Caki2 (cell line): ENCODE results near the gene PLPP2. TPM values are rescaled to one million over a fixed set of nuclear protein-coding genes. Genes with fewer than 3 reads are reported as not detected.

Source experiments
- DNase-seq: peaks from one replicate; pipeline ENCODE4 v3.0.0-alpha.2; 2015; ENCODE audit warnings: low read depth
- in situ Hi-C: cut with HindIII; loops from 2 replicates; pipeline ENCODE4 v1.10.0; 2016; ENCODE audit warnings: low sequenced_read_pairs, low pct_unique_long_range_greater_than_20kb, mixed read lengths
- total RNA-seq: library from RNA; depleted of rRNA; stranded (reverse); fragments of >200 nt; shearing (Covaris generic); gene quantifications from 2 replicates; pipeline ENCODE4 v1.2.3, GENCODE V29; 2014; ENCODE audit warnings: low replicate concordance; rRNA removed

PLPP2 gene
- 128 and 155 TPM in 2 replicates for total RNA-seq

DNA sequence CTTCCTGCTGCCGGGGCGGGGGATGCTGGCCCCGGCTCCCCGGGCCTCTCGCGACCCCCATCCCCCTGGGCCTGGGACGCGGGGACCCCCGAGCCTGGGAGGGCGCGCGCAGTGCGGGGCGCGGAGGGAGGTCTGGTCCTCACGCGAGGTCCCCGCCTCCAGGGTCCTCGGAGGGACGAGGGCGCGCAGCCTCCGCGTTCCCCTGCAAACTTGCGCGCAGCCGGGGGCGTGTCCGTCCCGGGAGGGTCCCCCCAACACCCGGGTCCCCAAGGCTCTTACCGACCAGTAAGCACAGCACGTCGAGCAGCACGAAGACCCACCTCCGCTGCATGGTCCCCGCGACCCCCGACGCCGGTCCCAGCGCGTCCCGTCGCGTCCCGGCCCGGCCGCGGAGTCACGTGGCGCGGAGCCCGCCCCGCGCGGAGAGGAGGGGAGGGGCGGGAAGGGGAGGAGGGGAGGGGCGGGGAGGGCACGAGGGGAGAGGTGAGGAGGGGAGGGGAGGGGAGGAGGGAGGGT is at the start of gene PLPP2:
Gene PLPP2 (minus strand): TSS at position 398 of the 516 bp plus-strand sequence. CDS start 67 bp downstream, at position 331.
- peak; percentile 67 for DNase-seq
- in situ Hi-C loops: no loop called here

- in situ Hi-C loops: no loop called here
- DNase-seq: no peak
These were observed 49.6 kb upstream of the PLPP2 start for GRCh38 chr19:340620-341385.

DNA sequence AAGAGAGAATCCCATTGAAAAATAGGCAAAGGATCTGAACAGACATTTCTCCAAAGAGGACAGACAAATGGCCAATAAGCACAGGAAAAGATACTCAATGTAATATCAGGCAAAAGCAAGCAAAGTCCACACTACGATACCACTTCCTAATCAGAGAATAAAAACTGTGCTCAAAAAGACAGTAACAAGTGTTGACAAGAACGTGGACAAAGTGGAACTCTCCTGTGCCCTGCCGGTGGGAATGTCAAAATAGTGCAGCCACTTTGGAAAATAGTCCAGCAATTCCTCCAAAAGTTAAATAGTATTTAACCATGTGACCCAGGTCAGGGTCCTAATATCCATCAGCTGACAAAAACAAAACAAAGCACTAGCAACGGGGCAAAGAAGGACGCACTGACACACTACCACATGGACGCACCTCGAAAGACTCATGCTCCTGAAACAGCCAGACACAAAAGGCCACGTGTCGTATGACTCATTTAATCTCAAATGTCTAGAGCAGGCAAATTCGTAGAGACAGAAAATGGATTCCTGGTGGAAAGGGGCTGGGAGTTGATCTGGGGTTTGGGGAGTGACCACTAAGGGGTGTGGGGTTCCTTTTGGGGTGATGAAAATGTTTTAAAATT is 48.2 kb upstream of the PLPP2 start:
- in situ Hi-C loops: no loop called here
- no peak for DNase-seq

- in situ Hi-C loops: no loop called here
- DNase-seq: no peak
These were observed 47.2 kb upstream of the PLPP2 start for GRCh38 chr19:338421-338820.

GRCh38 chr19:336067-336614 is 44.9 kb upstream of the PLPP2 start:
- in situ Hi-C loops: no loop called here
- DNase-seq: no peak

DNA sequence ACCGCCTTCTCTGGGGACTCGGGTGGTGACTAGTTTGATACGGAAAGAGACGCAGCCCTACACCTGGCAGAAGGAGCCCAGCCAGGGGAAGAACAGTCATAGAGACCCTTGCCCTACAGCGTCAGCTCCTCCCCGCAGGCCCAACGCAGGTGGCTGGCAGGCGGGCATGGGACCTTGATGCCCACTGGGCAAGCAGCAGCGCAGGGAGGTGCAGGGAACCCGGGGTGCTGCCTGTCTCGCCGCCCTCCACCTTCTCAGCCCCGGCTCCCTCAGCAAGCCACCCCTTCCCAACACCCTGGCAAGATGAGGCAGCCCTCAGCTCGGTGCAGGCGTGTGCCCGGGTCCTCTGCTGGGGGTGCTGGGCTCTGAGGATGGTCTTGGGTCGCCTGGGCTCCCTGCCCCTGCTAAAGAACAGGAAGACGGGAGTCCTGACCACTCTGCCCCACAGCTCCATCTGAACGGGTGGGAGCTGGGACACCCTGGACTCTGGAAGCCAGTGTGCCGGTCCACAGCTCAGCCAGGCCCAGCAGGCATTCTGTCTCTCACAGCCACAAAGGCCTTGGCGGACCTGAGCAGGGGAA is 44.4 kb upstream of the PLPP2 start:
- in situ Hi-C loops: no loop called here
- no peak for DNase-seq

DNA sequence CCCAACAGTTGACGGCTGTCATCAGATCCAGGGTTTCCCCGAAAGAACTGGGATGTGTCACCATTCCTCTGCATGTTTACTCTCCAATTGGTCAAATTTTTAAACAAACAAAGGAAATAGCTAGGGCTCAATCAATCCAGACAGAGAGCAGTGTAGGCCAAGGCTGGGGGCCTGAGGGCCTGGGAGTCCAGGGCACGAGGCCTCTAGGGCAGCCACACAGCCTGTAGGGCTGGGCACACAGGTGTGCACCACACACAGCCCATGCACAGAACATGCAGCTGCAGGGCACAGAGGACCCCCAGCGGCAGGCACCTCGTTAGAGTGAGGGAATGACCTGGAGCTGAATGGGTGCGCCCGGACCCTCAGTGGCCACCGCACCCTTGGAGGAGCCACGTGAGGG is 43.9 kb upstream of the PLPP2 start:
- no peak for DNase-seq
- in situ Hi-C loops: no loop called here

DNA sequence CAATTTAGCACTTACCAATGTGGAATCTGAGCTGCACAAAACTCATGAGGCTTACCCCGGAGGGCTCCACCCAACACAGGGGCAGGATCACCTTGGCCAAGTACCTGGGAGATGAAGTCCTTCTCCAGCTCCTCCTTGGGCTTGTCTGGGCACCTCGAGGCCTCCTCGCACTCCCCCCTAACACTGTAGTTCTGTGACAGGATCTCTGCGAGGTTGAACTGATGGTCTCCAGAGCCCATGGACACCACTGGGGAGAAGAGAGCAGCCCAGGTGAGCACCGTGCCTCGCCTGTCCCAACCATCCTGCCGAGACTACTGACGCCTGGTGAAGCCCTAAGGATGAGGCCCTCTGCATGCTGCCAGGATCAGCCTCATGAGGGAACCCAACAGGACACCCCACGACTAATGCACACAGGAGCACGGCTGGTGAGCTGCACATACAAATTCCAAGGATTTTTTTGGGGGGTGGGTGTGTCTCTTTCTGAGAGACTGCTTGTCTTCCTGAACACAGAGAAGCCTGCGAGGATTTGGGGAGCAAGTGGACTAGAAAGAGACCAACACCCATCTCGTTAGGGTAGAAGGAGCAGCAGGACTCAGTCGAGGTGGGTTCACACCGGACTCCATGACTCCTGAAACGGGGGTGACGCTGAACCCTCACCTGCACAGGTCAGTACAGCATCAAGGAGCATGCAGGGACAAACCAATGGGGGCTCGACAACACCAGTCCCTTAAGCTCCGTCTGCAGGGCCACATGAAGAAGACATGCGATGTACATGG is 43.3 kb upstream of the PLPP2 start:
- no peak for DNase-seq
- in situ Hi-C loops: no loop called here

DNA sequence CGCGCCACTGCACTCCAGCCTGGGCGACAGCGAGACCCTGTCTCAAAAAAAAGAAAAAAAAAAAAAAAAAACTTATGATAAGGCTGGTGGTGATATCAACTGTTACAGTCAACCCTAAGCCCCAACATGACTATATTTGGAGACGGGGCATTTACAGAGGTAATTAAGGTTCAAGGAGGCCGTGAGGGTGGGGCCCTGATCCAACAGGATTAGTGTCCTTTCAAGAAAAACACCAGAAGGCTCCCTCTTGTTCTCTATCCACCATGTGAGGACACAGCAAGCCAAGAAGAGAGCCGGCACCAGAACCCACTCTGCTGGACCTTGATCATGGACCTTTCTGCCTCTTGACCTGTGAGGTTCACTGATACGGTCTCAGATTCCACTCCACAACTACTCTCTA is 39.3 kb upstream of the PLPP2 start:
- no peak for DNase-seq
- in situ Hi-C loops: no loop called here

- in situ Hi-C loops: no loop called here
These were observed 38.7 kb upstream of the PLPP2 start for GRCh38 chr19:329876-330275.

GRCh38 chr19:328025-328505 is 36.9 kb upstream of the PLPP2 start:
- DNase-seq: no peak
- in situ Hi-C loops: no loop called here

More at GRCh38 chr19:329876-330275, 38.7 kb upstream of the PLPP2 start:
- DNase-seq: no peak

DNA sequence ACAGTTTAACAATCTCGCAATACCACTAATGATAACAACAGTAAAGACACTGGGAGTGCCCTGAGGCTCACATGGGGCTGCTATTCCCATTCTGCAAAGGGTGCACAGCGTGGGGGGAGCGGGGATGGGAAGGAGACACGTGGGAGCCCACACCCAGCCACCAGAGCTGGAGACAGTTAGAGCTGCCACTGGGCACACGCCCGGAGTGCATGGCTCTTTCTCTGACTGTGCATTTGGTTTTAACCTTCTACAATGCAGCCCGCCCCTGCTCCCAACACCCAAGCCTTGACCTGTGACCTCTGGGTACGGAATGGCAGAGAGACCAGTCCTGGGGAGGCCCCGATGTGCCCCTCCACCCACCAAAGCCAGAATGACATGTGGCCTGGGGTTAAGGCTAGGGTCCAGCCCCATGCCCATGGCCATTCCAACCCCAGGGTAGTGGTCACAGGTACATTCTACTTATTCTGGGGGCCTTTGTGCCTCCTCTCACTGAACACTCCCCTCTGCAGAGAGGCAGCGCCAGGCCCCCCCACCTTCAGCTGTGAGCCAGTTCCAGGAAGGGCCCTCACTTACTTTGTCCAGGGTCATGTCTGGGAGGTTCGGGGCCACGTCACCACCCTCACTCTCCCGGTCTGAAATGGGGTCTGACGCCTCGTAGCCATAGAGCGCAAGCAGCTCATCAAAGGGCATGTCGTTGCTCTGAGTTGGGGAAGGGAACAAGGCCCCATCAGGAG is 36.3 kb upstream of the PLPP2 start:
- in situ Hi-C loops: no loop called here
- DNase-seq: no peak

GRCh38 chr19:326871-327270 is 35.7 kb upstream of the PLPP2 start:
- in situ Hi-C loops: no loop called here
- DNase-seq: no peak

GRCh38 chr19:325937-326565 is 34.8 kb upstream of the PLPP2 start:
- DNase-seq: no peak
- in situ Hi-C loops: no loop called here

- in situ Hi-C loops: no loop called here
- no peak for DNase-seq
These were observed 34.2 kb upstream of the PLPP2 start for GRCh38 chr19:325173-325936.

DNA sequence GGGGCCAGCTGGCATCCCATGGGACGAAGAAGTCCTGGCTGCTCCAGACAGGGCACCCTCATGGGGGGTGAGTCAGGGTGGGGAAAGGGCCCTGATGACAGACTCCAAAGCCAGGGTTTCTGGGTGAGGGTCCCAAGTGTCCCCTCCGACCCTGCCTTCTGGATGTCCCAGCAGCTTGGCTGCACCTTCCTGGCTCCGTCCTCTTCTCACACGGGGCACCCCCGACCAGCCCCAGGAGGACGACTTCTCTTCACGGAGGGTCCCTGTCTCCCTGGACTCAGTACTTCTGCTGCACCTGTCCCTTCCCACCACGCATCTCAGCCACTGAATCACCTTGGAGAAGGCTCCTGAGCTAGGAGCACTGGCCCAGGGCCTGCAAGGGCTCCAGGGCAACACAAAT is 33.5 kb upstream of the PLPP2 start:
- in situ Hi-C loops: no loop called here
- DNase-seq: no peak
